Mucosa of rectum (tissue), 2 donors: ENCODE data around the gene RAP1GDS1.
"Not testable (repeated sequence)": the region's sequence is repeated elsewhere in the genome, so short reads cannot be mapped to it uniquely, and the experiment has no call there.

Experiments used
- H3K27ac ChIP-seq, 2 donors: one replicate each; pipeline ENCODE4 v1.7.0; 2013; ENCODE audit warnings: inconsistent platforms in 2 of 2, low read depth in 2 of 2, low read length in 2 of 2
- H3K27me3 ChIP-seq, 2 donors: one replicate each; pipeline ENCODE4 v1.7.0; 2013; ENCODE audit warnings: low read length in 2 of 2; ENCODE audit not compliant: control insufficient read depth in 2 of 2, insufficient read depth in 2 of 2
- H3K36me3 ChIP-seq, 2 donors: one replicate each; pipeline ENCODE4 v1.7.0; 2013; ENCODE audit warnings: low read length in 2 of 2; ENCODE audit not compliant: control insufficient read depth in 2 of 2, insufficient read depth in 2 of 2
- H3K4me1 ChIP-seq, 2 donors: one replicate each; pipeline ENCODE4 v1.7.0; 2013; ENCODE audit warnings: low read length in 2 of 2, mild to moderate bottlenecking in 1 of 2; ENCODE audit not compliant: control insufficient read depth in 2 of 2, insufficient read depth in 2 of 2
- H3K4me3 ChIP-seq, 2 donors: one replicate each; pipeline ENCODE4 v1.7.0; 2013; ENCODE audit warnings: low read length in 2 of 2
- H3K9ac ChIP-seq, 2 donors: one replicate each; pipeline ENCODE4 v1.7.0; 2013; ENCODE audit warnings: low read length in 2 of 2, low read depth in 1 of 2, mild to moderate bottlenecking in 1 of 2
- H3K9me3 ChIP-seq, 2 donors: one replicate each; pipeline ENCODE4 v1.7.0; 2013; ENCODE audit warnings: low read length in 2 of 2; ENCODE audit not compliant: control insufficient read depth in 2 of 2
- donor health status: healthy.
- donor health status: Normal muscosa, but diverticular disease.

RAP1GDS1 gene

DNA sequence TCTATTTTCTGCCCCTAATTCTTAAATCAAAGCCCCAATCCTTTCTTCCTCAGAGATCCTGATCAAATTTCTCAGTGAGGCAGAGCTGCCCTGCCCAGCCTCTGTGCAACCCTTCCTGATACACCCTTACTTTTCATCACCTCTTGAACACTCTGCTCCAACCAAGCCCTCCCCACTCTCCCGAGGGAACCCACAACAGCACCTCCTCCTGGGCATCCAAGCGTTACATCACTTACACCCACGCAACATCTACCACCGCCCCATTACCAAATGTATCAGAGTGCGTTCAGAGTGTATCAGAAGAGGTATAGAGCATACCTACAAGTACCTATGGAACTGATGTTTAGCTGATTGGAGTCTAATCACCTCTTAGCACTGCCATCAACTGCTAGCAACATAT is 186.5 kb downstream of the RAP1GDS1 start:
- H3K36me3 ChIP-seq = peaks cover 4 to 5% of the 10 kb centered on the region in 2 donors
- peaks cover 0 to 3% of the 10 kb centered on the region in 2 donors for H3K9me3 ChIP-seq
- no peak overlapping the region for H3K27ac ChIP-seq
- H3K4me3 ChIP-seq = no peak overlapping the region
- H3K27me3 ChIP-seq = no peaks in the 10 kb centered on the region
- no peaks in the 10 kb centered on the region for H3K4me1 ChIP-seq
- no peak overlapping the region for H3K9ac ChIP-seq

- H3K27ac ChIP-seq = no peak overlapping the region
- H3K4me1 ChIP-seq = no peaks in the 10 kb centered on the region
- no peak overlapping the region for H3K4me3 ChIP-seq
- H3K9me3 ChIP-seq = peaks cover 0 to 3% of the 10 kb centered on the region in 2 donors
- no peaks in the 10 kb centered on the region for H3K27me3 ChIP-seq
- no peak overlapping the region for H3K9ac ChIP-seq
- H3K36me3 ChIP-seq = peaks cover 0 to 3% of the 10 kb centered on the region in 2 donors
Measured at GRCh38 chr4:98448908-98449307, 187.7 kb downstream of the RAP1GDS1 start.

- Histone ChIP-seq H3K36me3 (no peaks in the 10 kb centered on the region), H3K4me1 (no peaks in the 10 kb centered on the region), H3K27me3 (no peaks in the 10 kb centered on the region), H3K9ac (no peak overlapping the region), H3K4me3 (no peak overlapping the region), H3K9me3 (peaks cover 0 to 3% of the 10 kb centered on the region in 2 donors), H3K27ac (no peak overlapping the region)
Measured at GRCh38 chr4:98452091-98452490, 190.9 kb downstream of the RAP1GDS1 start.

GRCh38 chr4:98457422-98457821 is 196.2 kb downstream of the RAP1GDS1 start:
- not testable (repeated sequence) for H3K27me3 ChIP-seq, H3K36me3 ChIP-seq, H3K9ac ChIP-seq, H3K4me1 ChIP-seq, H3K27ac ChIP-seq, H3K9me3 ChIP-seq, H3K4me3 ChIP-seq

GRCh38 chr4:98461121-98461865 is 200.1 kb downstream of the RAP1GDS1 start:
- H3K9me3 ChIP-seq, H3K36me3 ChIP-seq, H3K27me3 ChIP-seq, H3K27ac ChIP-seq, H3K4me3 ChIP-seq, H3K4me1 ChIP-seq, H3K9ac ChIP-seq: not testable (repeated sequence)

DNA sequence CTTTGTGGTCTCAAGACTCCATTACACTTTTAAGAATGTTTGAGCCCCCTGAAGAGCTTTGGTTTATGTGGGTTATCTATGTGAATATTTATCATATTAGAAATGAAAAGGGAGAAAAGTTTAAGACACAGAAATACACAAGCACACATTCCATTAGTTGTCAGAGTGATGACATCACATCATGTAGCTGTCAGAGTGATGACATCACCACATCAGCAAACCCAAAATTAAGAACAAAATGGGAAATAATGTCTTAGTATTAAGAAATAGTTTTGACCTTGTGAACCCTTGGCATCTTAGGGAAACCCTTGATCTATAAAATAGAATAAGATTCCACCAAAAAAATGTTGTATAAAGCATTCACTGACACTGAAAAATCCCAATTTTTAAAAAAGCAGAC is 201.3 kb downstream of the RAP1GDS1 start:
- Histone ChIP-seq H3K36me3 (no peaks in the 10 kb centered on the region), H3K4me1 (peaks cover 0 to 4% of the 10 kb centered on the region in 2 donors), H3K27me3 (no peaks in the 10 kb centered on the region), H3K9ac (no peak overlapping the region), H3K27ac (no peak overlapping the region), H3K4me3 (no peak overlapping the region), H3K9me3 (no peaks in the 10 kb centered on the region)

GRCh38 chr4:98466868-98467599 is 205.8 kb downstream of the RAP1GDS1 start:
- Histone ChIP-seq H3K9ac (peak overlapping the region; percentile 36 to 44), H3K9me3 (no peaks in the 10 kb centered on the region), H3K27me3 (no peaks in the 10 kb centered on the region), H3K27ac (no peak overlapping the region), H3K36me3 (no peaks in the 10 kb centered on the region), H3K4me1 (peaks cover 3 to 5% of the 10 kb centered on the region in 2 donors), H3K4me3 (no peak overlapping the region)

GRCh38 chr4:98467627-98468072 is 206.5 kb downstream of the RAP1GDS1 start:
- no peak overlapping the region for H3K27ac ChIP-seq
- no peaks in the 10 kb centered on the region for H3K9me3 ChIP-seq
- H3K4me1 ChIP-seq = peaks cover 3 to 5% of the 10 kb centered on the region in 2 donors
- peak overlapping the region; percentile 54 to 77 for H3K4me3 ChIP-seq
- no peaks in the 10 kb centered on the region for H3K36me3 ChIP-seq
- no peaks in the 10 kb centered on the region for H3K27me3 ChIP-seq
- H3K9ac ChIP-seq = peak overlapping the region; percentile 36 to 44

DNA sequence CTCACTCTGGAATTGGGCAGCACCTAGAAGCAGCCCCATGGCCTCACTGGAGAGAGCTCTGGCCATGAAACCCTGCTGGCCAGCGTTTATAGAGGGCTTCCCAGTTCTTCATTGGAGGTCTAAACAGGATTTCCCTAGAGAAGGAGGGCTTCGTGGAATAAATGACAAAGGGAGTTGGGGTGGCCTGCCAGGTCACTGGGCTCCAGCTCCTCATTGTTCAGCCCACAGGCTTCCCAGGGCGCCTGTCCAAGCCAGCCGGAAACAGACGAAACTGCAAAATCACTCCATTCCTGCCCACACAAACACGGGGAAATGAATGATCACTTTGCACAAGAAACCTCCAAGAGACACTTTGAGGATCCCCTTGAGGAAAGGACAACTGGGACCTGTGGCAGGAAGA is 207.5 kb downstream of the RAP1GDS1 start:
- no peak overlapping the region for H3K9ac ChIP-seq

DNA sequence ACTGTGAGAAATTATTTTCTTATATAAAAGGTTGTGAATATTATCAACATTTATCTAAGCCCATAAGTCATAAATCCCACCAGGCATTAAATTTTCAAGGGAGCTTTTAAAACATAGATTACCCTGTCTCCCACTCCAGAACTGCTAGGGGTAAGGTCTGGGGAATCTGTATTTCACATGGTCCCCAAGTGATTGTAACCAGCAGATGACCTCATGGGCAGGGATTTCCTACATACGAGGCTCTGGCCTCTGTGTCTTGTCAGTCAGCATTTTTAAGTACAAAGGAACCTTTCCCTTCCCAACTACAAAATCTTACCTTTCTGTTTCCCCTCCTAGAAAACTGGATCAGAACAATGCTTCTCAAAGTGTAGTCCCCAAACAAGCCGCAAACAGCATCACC is 208.6 kb downstream of the RAP1GDS1 start:
- no peak overlapping the region for H3K27ac ChIP-seq
- no peaks in the 10 kb centered on the region for H3K36me3 ChIP-seq
- H3K9ac ChIP-seq = no peak overlapping the region

More for the DNA sequence above, 207.5 kb downstream of the RAP1GDS1 start:
- H3K27ac ChIP-seq = no peak overlapping the region
- H3K36me3 ChIP-seq = no peaks in the 10 kb centered on the region
- H3K27me3 ChIP-seq = no peaks in the 10 kb centered on the region
- H3K4me3 ChIP-seq = no peak overlapping the region
- H3K4me1 ChIP-seq = peaks cover 3 to 5% of the 10 kb centered on the region in 2 donors
- H3K9me3 ChIP-seq = no peaks in the 10 kb centered on the region

More for the DNA sequence above, 208.6 kb downstream of the RAP1GDS1 start:
- Histone ChIP-seq H3K4me1 (peaks cover 3 to 5% of the 10 kb centered on the region in 2 donors), H3K4me3 (no peak overlapping the region), H3K27me3 (no peaks in the 10 kb centered on the region), H3K9me3 (no peaks in the 10 kb centered on the region)
